NB4 (cell line): Measurements from ENCODE around the gene GALNTL6.
"Not testable (repeated sequence)": the region's sequence is repeated elsewhere in the genome, so short reads cannot be mapped to it uniquely, and the experiment has no call there.

Experiments used
- MAX ChIP-seq: IDR thresholded peaks from 2 replicates; pipeline ENCODE4 v1.6.1; 2011; ENCODE audit warnings: low read depth, low read length
- TF ChIP-seq, protein P1 (sequence below): IDR thresholded peaks from one replicate; pipeline ENCODE4 v1.5.1; 2012; ENCODE audit warnings: low read depth, low read length

DNA sequence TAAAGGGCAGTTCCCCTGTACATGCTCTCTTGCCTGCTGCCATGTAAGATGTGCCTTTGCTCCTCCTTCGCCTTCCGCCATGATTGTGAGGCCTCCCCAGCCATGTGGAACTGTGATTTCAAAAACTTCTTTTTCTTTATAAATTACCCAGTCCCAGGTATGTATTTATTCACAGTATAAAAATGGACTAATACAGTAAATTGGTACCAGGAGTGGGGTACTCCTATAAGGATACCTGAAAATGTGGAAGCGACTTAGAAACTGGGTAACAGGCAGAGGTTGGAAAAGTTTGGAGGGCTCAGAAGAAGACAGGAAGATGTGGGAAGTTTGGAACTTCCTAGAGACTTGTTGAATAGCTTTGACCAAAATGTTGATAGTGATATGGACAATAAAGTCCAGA, 920.4 kb downstream of the GALNTL6 start:
- TF ChIP-seq, protein P1, sequence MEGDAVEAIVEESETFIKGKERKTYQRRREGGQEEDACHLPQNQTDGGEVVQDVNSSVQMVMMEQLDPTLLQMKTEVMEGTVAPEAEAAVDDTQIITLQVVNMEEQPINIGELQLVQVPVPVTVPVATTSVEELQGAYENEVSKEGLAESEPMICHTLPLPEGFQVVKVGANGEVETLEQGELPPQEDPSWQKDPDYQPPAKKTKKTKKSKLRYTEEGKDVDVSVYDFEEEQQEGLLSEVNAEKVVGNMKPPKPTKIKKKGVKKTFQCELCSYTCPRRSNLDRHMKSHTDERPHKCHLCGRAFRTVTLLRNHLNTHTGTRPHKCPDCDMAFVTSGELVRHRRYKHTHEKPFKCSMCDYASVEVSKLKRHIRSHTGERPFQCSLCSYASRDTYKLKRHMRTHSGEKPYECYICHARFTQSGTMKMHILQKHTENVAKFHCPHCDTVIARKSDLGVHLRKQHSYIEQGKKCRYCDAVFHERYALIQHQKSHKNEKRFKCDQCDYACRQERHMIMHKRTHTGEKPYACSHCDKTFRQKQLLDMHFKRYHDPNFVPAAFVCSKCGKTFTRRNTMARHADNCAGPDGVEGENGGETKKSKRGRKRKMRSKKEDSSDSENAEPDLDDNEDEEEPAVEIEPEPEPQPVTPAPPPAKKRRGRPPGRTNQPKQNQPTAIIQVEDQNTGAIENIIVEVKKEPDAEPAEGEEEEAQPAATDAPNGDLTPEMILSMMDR: not testable (repeated sequence)
- not testable (repeated sequence) for TF ChIP-seq MAX
